CD4-positive, alpha-beta T cell treated with Interleukin-17A for 4 hours (primary cell): Measurements from ENCODE around the gene GAST.
"Not testable (repeated sequence)": the region's sequence is repeated elsewhere in the genome, so short reads cannot be mapped to it uniquely, and the experiment has no call there.

Experiments
- DNase-seq: peaks from one replicate; pipeline ENCODE4 v3.0.0-alpha.2; 2020; ENCODE audit warnings: mixed read lengths

Gene GAST, protein sequence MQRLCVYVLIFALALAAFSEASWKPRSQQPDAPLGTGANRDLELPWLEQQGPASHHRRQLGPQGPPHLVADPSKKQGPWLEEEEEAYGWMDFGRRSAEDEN

DNA sequence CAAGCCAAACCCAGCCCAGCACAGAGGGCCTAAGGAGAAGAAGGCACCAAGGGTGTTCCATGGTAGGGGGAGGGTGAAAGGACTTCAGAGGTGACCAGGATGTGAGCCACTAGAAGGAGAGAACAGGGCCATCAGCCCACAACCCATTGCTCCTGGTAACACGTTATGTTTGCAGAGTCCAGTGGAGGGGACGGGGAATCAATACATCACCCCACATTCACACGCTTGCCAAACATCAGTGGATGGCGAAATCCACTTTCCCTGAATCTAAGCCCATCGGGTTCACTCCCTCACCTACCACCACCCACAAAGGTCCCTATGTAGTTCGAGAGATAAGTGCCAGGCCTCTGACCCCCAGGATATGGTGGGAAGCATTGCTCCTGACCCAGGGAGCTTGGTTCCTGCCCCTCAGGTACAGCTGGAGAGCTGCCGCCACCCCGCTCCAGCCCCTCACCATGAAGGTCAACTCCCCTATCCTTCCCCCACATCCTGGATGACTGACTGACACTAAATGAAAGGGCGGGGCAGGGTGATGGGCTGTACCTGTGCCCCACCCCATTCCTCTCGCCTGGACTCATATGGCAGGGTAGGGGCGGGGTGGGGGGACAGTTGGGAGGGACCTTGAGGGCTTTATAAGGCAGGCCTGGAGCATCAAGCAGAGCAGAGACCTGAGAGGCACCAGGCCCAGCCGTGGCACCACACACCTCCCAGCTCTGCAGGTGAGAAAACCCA, at the start of gene GAST:
GAST (plus strand) TSS at position 663 of the 732 bp plus-strand sequence. CDS start 3,106 bp downstream, outside the sequence.
- DNase-seq, result no peak

DNA sequence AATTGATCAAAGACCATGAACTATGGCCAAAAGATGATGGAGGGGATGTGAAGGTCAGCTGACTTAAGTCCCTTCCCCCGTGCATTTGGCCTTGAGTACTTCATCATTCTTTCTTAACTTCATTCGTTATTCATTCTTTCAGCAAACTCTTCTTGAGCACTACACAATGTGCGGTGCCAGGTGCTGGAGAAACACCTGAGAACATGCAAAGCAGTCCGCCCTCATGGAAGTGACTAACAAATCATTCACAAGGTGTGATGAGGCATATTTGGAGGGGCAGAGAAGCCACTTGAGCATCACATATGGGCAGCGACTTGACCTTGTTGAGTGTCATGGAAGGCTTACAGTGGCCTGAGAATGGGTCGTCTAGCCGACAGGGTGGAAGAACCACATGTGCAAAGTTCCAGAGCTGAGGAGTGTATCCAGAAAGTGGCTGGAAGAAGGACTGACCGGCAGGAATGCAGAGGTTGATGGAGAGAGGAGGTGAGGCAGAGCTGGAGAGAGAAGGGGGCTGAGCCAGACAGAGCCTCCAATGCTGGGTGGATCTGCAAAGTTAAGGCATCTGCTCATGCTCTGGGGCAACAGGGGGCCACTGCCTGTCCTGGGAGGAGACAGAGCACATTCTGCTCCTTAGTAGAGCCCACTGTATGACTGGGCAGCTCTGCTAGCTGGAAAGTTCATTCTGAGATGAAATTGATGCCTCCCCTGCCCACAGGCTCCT, 48.5 kb upstream of the GAST start:
- no peak for DNase-seq

DNA sequence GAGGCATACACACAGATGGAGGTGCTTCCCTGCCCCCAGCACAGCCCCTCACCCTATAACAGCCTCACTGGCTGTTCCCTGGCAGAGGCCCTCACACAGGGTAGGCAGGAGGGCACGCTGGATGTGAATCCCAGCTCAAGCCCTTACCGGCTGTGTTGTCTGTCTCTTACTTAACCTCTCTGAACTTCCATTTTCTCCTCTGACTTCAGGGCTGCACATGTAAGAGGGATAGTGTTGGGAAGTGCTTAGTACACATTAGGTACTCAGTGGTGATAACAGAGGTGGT, 48.0 kb upstream of the GAST start:
- no peak for DNase-seq

DNA sequence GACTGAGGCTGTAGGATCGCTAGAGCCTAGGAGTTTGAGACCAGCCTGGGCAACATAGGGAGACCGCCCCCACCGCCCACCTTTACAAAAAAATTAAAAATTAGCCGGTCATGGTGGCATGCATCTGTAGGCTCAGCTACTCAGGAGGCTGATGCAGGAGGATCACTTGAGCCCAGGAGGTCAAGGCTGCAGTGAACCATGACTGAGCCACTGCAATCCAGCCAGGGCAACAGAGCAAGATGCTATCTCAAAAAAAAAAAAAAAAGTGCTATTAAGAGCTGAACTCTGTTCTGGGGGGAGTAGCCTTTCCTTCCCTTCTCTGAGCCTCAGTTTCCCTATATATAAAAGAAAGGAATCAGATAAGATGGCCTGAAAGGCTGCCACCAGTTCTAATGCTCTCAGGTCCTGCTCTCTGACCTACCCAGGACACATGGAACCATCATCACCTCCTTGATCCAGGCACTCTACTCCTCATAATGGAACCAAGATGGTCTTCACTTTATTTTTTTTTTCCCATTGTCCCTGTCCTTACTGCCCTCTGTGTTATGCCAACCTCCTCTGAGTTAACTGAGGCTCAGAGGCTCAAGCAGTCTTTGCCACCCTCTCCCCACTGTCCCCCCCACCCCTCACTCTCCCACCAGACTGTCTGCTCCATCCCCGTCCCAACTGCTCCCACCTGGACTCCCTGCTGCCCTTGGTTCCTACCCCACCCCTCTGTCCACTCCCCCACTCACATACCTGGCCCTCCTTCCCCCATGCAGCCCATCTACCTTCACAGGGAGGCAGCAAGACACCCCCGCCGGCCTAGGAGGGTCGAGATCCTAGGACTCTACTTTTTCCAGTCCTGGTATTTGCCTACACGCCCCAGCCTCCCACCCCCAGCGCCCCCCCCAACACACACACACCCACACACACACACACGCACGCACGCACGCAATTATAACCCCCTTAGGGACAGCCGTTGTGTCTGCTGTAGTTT, 47.3 kb upstream of the GAST start:
- DNase-seq, result no peak

DNA sequence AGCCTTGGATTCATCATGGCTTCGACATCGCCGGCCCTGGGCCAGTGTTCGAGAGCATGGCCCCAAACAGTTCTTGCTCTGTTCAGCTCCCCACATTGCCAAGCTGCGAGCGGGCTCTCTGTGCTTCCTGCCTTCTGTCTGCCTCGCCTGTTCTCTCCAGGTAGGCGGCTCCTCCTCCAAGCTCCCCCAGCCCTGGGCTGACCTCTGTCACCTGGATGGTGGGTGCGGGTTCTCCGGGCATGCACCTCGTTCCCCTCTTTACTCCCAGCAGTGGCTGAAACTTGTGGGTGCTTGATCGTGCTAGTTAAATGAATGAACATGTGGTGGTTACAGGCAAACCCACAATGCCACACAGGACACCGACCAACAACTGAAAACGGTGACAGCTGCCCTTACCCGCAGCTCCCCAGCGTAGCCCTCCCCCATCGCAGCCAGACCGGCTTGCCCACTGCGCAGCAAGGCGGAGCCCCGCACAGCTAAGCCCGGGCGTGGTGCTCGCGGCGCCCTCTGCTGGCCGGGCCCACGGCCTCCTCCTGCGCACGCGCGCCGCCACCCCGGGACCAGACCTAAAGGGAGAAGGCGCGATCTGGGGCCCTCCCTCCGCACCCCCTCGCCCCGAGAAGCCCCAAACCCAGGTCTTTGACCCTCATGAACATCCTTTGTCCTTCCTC, 46.4 kb upstream of the GAST start:
- peak; percentile 92 for DNase-seq

DNA sequence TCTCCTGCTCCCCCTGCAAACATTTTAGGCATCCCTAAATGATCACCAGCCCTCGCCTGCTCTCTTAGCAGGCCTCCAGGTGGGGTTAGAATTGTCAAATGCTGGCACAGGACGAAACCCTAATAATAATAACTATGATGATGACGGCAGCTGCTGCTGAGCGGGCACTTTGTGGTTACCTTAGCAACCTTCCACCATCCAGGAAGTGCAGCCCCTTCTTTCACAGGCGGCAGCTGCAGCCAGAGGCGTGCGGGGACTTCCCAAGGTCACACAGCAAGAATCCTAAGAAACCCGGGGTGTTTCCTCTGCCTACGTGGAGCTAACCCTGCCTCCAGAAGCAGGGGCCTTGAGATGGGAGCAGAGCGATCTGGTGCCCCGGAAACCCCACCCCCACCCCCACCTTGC, 45.9 kb upstream of the GAST start:
- DNase-seq, result peak; percentile 56

DNA sequence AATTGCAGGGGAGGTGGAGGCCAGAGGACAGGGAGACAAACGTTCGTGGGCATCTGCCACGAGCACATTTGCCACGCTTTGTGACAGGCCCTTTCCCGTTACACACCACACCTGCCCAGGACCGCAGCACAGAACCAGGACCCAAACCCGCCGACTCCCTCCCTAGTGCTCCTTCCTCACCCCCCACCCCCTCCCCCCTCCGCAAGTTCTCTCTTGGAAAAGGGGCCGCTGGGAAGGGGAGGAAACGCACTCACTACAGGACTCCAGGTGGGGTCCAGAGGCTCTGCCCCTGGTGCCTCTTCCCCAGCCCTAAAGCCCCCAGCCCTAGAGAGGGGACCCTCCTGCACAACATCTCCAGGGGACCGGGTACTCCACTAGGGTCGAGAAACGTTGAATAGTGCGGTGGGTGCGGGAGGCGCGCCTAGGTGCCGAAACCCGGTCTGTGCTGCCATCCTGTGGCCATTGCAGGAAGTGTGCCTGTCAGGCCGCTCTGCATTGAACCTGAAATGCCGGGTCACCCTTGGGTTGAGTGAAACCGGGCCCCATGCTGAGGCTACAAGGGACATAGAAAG, 45.3 kb upstream of the GAST start:
- peak; percentile 92 for DNase-seq

DNA sequence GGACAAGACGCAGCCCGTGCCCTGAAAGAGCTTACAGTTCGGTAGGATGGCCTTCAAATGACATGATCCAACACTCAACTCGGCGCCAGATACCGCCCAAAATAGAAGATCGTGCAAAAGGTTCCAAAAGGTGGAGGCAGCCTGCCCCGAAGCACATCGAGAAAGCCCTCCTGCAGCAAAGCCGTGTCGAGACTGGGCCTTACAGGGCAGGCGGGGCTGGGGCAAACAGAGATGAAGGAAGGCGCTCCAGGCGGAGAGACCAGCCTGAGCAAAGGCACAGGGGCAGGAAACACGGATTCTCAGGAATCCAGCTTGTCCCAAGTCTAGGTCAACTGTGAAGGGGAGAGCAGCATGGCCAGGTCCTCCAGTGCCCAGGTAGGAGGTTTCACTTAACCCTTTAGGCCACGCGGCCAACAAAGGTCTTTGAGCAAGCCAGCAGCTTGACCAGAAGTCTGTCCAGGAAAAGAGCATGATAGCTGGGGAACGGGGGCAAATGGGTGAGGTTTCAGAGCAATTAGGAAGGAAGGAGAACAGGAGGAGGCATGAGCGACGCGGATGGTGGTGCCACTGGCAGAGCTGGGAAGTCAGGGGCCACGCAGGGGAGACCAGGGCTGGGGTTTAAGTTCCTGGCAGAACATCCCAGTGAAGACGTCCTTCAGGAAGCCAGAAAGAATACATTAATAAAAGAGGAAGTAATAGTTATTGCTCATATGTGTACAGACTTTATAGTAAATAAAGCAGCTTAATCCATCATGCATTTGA, 44.7 kb upstream of the GAST start:
- DNase-seq, result no peak

DNA sequence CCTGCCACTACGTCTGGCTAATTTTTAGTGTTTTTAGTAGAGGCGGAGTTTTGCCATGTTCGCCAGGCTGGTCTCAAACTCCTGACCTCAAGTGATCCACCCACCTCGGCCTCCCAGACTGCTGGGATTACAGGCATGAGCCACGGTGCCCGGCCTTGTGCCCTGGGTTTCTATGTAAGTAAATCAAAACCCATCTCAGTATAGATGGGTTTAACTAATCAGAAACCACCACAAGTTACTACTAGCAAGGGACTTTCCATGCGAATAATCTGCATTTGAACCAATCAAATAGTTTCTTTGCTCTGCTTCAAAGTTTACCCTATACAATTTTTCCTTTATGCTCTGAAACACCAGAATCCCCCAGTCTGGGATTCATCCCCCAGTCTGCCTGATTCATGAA, 40.0 kb upstream of the GAST start:
- DNase-seq, result no peak

DNA sequence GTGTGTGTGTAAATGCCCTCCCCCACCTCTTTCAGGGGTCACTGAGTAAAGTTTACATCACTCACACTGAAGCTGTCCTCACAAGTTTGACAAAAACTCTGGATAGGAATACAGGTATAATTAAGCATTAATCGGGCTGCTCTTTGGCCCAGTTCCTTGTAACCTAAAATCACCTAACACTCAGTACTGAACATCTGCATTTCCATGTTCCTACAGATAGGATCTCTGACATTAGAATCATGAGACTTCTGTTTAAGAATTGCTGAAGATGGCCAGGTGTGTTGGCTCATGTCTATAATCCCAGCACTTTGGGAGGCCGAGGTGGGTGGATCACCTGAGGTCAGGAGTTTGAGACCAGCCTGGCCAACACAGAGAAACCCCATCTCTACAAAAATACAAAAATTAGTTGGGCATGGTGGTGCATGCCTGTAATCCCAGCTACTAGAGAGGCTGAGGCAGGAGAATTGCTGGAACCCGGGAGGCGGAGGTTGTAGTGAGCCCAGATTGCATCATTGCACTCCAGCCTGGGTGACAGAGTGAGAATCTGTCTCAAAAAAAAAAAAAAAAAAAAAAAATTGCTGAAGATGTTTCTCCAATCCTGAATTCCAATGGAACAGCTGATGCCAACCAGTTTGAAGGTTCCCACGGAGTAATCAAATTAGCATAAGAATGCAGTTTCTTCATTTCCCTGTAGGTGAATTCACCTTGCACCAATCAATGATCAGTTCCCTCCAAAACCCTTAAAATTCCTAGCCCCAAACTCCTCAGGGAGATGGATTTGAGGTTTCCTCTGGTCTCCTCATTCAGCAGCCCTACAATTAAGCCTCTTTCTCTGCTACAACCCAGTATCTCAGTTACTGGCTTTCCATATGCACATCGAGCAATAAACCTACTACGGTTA, 36.7 kb upstream of the GAST start:
- DNase-seq, result not testable (repeated sequence)

DNA sequence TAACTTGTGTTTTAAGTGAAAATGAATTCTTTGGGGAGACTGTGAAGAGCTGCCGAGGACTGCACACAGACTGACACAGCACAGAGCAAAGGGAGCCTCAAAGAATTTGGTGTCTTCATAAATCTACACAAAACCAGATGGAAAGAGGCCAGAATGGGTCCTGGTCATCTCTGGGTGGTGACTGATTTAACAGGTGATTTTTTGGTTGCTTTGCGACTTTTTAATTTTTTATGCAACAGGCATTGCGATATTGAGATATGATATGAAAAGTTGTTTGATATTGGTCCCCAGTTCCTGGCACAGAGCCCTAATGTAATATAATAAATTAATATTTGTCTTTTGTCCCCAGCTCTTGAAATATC, 36.1 kb upstream of the GAST start:
- no peak for DNase-seq

DNA sequence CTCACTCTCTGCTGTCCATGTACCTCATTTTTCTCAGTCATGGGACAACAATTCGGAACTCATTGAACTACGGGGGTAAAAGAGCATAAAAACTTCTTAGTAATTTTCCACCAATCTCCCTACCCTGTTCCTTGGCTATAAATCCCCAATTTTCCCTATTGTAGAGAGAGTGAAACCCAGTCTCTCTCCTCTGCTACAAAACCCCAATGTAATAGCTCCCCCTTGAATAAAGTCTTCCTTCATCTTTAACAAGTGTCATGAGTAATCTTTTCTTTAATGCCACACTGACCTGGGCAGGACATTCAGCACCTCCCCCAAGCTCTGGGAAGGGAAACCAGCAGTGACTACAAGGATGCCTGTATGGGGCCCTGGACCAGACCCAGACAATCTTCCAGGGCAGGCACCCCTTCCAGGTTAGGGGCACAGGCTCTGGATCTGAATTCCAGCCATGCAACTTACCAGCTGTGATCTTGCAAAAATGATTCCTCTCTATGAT, 33.7 kb upstream of the GAST start:
- DNase-seq, result peak; percentile 22

DNA sequence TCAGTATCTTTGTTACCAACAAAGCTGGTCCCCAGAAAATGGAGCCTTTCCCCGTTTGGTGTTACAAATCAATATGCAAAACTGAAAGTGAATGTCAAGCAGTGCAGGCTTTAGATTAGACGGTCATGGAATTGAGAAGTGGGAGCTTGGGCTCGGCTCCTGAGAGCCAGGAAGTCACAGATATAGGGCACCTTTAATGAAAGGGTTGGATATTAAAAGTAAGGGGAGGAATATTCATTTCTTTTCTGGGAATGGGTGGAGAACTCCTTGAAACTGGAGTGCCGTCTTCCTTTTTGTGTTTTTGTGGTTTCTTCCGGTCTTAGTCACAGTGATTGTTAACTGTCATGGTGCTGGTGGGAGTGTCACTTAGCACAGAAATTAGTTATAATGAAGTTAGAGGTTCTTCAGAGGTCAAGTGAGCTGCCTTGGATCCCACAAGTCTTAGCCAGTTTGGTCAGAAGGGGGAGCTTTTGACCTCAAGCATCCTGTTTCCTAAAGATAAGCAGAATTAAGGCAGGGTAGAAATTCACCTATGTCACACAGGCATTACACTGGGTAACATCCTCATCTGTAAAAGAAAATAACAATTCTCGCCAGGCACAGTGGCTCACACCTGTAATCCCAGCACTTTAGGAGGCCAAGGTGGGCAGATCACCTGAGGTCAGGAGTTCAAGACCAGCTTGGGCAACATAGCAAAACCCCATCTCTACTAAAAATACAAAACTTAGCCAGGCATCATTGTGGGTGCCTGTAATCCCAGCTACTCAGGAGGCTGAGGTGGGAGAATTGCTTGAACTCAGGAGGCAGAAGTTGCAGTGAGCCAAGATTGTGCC, 33.0 kb upstream of the GAST start:
- DNase-seq, result peak; percentile 72

DNA sequence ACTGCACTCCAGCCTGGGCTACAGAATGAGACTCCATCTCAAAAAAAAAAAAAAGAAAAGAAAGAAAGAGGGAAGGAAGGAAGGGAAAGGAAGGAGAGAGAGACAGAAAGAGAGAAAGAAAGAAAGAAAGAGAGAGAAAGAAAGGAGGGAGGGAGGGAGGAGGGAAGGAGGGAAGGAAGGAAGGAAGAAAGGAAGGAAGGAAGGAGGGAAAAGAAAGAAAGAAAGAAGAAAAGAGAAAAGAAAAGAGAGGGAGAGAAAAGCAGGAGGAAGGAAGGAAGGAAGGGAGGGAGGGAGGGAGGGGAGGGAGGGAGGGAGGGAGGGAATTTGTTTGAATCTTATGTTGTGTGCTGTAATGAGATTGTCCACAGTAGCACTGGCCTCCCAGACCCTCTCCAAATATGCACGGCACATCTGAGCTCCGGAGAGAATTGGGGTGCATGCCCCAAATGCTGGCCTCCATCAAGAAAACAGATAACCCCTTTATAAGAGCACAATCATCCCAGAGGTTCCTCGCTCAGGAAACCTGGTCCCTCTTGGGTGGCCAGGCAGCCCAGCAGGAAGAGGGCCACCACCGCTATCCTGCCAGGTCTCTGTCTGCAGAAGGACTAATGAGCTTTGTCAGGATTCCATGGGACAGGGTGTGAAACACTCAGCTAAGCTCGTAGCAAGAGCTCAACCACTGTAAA, 32.2 kb upstream of the GAST start:
- no peak for DNase-seq

DNA sequence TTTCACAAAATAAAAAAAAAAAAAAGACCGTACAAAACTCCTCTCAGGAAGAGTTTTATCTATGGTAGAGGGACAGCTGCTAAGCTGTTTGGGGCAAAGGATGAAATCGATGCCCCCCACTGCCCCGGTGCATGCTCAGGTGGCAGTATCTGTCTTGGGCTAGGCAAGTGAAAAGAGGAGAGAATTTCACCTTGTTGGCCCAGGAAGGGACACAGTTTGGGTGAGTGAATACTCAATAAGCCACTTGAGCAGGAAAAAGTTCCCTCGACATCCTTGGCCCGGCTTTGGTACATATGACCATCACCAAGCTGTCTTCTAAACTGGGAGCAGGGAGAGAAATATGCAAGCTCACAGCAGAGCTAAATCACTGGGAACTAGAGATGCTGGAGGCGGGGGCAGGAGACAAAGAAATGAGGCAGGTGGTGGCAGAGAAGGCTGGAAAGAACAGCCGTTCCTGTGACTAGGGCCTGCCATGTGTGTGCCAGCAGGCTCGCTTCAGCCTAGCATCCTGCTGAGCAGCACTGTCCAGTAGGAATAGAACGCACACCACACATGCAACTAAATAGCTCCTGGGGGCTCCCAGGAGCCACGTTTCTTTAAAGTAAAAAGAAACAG, 31.6 kb upstream of the GAST start:
- no peak for DNase-seq

DNA sequence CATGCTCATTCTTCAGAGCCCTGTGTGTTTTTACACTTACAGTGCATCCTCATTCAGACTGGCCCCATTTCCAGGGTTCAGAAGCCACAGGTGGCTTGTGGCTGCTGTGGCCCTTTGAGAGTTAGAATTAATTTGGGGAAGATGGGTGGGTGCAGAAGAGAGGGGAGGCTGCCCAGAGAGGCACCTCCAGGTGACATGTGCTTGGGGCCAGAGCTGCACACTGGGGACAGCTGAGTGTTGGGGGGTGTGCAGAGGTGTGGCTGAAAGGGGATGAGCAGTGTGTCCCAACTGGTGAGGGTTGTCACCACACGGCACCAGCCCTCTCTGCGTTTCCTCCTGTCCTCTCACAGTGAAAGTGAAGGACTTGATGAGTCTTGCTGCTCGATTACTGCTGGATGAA, 30.4 kb upstream of the GAST start:
- DNase-seq, result no peak

DNA sequence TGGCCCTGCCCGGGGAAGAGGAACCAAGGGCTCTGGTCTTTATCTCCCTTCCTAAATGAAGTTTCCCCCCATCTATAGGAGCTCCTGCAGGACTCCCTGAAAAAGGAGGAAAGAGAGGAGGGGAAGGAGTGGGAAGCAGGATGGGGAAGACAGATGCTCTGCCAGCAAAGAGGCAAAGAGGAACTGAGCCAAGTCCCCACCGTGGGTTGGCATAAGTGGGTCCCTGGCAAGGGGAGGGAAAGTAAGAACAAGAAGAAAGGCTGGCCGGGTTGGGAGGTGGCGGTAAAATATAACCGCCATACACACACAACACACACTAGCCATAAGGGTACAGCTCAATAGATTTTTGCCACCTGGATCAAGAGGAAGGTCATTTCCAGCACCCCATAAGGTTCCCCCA, 29.5 kb upstream of the GAST start:
- no peak for DNase-seq

DNA sequence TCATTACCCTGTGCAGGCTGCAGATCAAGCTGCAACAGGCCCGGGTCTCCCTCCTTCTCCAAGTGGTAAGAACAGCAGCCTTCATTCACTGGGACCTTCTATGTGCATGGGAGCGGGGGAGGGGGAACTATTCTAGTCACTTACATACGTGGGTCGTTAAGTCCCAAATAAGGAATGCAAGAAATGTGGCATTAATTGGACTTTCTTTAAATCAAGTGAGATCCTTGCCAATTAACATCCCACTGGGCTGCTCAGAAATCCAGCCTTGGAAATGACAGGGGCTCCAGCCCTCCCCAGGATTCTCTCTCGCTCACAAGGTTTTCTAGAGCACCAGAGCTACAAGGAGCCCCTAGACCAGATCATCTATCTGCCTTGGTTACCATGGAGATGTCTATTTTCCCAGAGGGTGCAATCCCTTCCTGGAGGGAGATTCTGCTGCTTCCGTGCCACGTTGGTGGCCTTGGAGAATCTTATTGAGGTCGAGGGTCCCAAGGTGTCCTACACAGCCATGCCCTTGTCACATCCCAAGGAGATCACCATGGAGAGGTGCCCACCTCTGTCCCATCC, 28.6 kb upstream of the GAST start:
- no peak for DNase-seq
